Measurements from ENCODE around the gene RAB11FIP4.

Gene RAB11FIP4

DNA sequence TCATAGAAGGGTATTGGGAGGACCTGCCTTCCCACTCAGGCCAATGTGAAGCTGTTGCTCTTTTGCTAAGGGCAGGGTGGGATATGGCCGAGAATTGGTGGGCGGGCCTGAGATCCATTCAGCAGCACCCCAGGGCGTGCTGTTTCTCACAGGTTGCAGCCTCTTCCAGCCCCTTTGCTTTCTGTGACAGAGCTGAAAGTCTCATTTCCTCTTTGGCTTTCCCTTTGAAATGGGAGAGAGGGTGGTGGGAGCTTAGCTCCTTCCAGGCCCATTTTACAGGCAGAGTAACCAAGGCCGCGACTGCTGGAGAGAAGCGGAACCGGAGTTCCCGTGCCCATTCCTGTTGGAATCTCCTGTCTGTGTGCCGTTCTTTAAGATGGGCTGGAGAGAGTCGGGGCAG is 183.0 kb downstream of the RAB11FIP4 start:
- TF ChIP-seq, protein P1, sequence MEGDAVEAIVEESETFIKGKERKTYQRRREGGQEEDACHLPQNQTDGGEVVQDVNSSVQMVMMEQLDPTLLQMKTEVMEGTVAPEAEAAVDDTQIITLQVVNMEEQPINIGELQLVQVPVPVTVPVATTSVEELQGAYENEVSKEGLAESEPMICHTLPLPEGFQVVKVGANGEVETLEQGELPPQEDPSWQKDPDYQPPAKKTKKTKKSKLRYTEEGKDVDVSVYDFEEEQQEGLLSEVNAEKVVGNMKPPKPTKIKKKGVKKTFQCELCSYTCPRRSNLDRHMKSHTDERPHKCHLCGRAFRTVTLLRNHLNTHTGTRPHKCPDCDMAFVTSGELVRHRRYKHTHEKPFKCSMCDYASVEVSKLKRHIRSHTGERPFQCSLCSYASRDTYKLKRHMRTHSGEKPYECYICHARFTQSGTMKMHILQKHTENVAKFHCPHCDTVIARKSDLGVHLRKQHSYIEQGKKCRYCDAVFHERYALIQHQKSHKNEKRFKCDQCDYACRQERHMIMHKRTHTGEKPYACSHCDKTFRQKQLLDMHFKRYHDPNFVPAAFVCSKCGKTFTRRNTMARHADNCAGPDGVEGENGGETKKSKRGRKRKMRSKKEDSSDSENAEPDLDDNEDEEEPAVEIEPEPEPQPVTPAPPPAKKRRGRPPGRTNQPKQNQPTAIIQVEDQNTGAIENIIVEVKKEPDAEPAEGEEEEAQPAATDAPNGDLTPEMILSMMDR (IDR thresholded peaks at IDR 0.05; ENCODE audit: control insufficient read depth, insufficient read depth, low read depth, low read length, missing control alignments): no peak
- no peak overlapping the region for H3K4me3 ChIP-seq (ENCODE audit: control insufficient read depth, low read depth, low read length)
- no peak for DNase-seq (ENCODE audit: low read depth)

DNA sequence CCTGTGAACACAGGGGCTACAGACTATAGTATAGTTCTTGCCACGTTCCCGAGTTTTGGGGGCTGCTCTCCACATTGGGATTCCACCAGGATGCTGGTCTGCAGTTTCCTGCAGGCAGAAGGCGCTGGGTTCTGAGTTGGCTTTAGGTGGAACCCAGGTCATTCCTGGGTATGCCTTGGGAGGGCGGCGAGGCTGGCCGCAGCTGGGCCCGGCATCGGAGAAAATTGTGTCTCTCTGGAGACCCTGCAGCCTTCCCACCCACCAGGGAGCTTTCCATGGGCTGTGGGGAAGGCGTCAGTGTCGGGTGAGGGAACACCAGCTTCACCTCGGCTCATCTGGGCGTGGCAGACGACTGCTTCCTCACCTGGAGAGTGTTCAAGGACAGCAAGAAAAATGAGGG is 183.6 kb downstream of the RAB11FIP4 start:
- no peak overlapping the region for H3K4me3 ChIP-seq (ENCODE audit: control insufficient read depth, low read depth, low read length)
- TF ChIP-seq, protein P1 (IDR thresholded peaks at IDR 0.05; ENCODE audit: control insufficient read depth, insufficient read depth, low read depth, low read length, missing control alignments): no peak
- DNase-seq (ENCODE audit: low read depth): no peak

DNA sequence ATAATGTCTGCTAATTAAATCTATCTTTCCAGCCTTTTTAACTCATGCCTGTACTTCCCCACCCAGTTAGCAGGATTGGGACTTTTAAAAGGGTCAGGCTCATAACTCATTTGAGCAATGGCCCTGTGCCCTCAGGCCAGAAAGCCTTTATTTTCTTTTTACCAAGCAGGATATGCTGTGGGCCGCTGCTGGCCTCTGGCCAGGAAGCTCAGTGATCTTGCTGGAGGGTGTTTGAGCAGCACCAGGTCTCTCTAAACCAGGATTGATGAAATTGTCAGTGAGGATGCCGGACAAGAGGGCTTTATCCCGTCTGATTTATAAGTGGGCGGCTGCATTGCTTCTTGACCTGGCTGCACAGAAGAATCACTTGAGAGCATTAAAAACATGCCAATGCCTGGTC is 187.8 kb downstream of the RAB11FIP4 start:
- H3K4me3 ChIP-seq (ENCODE audit: control insufficient read depth, low read depth, low read length): no peak overlapping the region
- no peak for DNase-seq (ENCODE audit: low read depth)
- TF ChIP-seq, protein P1 (IDR thresholded peaks at IDR 0.05; ENCODE audit: control insufficient read depth, insufficient read depth, low read depth, low read length, missing control alignments): no peak

GRCh38 chr17:31580316-31580705 is 188.8 kb downstream of the RAB11FIP4 start:
- H3K4me3 ChIP-seq (ENCODE audit: control insufficient read depth, low read depth, low read length): no peak overlapping the region
- TF ChIP-seq, protein P1 (IDR thresholded peaks at IDR 0.05; ENCODE audit: control insufficient read depth, insufficient read depth, low read depth, low read length, missing control alignments): no peak
- DNase-seq (ENCODE audit: low read depth): no peak

DNA sequence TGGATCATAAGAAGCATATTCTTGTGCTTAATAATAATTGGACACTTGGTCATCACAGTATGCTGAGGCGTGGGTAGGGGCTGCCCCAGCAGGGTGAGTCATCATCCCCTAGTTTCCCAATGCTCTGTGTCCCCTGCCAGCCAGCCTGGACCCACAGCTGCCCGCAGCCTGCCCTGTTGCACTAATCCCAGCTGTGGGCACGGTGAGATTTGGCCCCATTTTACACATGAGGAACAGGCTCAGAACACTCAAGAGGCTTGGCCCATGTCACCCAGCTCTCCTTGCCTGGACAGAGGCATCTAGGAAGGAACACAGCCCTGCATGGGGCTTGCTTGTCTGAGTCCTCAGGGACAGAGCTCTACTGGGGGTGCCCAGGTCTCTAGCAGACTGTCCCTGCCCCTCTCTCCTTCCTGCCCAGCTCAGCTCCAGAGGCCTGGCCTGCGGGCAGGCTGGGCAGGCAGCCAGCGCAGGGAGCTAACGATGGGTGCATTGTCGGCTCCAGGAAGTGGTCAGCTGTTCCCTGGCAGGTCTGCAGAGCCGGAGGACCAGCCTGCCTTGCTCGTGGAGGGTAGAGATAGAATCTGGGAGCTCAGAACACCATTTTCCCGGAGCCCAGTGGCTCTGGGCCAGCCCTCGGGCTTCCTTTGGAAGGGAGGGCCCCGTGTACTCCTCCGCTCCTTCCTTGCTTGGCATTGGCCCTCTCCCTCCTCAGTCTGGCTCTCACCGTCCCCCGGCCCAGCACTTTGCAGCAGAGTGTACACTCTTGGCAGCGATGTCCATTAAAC is 189.4 kb downstream of the RAB11FIP4 start:
- H3K4me3 ChIP-seq (ENCODE audit: control insufficient read depth, low read depth, low read length): no peak overlapping the region
- no peak for DNase-seq (ENCODE audit: low read depth)
- TF ChIP-seq, protein P1 (IDR thresholded peaks at IDR 0.05; ENCODE audit: control insufficient read depth, insufficient read depth, low read depth, low read length, missing control alignments): no peak

- TF ChIP-seq, protein P1 (IDR thresholded peaks at IDR 0.05; ENCODE audit: control insufficient read depth, insufficient read depth, low read depth, low read length, missing control alignments): no peak
- no peak for DNase-seq (ENCODE audit: low read depth)
- no peak overlapping the region for H3K4me3 ChIP-seq (ENCODE audit: control insufficient read depth, low read depth, low read length)
These were observed 190.0 kb downstream of the RAB11FIP4 start for GRCh38 chr17:31581491-31581890.

Data from AG09309 (cell line).